Measurements from ENCODE around the gene FAM83F.

FAM83F gene

DNA sequence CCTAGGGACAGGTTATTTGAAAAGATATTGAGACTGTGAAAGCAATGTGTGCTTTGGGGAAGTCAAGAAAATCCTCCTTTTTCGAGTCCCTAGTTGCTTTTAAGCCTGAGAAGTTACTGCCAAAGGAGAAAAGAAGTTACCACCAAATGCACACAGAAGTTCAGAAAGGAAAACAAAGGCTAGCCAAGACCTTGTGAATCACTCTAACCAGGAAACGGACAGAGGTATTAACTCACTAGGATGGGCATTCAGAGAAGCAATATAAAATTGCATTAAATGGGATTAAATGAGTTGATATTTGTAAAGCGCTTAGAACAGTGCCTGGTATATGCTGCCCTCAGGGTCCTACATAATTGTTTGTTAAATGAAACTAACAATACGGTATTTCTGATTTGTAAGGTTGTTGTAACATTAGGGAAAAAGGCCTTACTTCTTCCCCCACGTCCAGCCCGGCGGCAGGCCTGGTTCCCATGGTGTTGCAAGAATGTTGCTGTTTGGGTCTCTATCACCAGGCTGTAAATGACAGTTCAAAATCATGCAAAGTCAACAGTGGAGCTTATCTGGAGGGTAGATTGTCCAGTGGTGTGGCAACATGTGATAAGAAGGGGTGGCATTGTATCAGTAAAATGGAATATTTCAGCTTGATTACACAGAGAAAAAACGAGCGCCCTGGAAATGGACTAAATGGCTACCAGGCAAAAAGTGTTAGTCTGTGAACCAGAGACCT is 27.5 kb upstream of the FAM83F start:
- Histone ChIP-seq H3K36me3 (ENCODE audit: insufficient read depth, low read length) (no peaks in the 10 kb centered on the region), H3K27me3 (ENCODE audit: insufficient read depth, low read length) (peaks cover 10% of the 10 kb centered on the region), H2AFZ (ENCODE audit: low read length, unreplicated experiment) (no peak overlapping the region), H3K79me2 (ENCODE audit: control insufficient read depth, insufficient read depth, low read length, unreplicated experiment) (no peaks in the 10 kb centered on the region), H3K4me3 (ENCODE audit: low read depth, low read length) (no peak overlapping the region), H3K27ac (ENCODE audit: low read depth, low read length) (no peak overlapping the region), H3K4me1 (ENCODE audit: control insufficient read depth, insufficient read depth, low read length, unreplicated experiment) (no peaks in the 10 kb centered on the region)

DNA sequence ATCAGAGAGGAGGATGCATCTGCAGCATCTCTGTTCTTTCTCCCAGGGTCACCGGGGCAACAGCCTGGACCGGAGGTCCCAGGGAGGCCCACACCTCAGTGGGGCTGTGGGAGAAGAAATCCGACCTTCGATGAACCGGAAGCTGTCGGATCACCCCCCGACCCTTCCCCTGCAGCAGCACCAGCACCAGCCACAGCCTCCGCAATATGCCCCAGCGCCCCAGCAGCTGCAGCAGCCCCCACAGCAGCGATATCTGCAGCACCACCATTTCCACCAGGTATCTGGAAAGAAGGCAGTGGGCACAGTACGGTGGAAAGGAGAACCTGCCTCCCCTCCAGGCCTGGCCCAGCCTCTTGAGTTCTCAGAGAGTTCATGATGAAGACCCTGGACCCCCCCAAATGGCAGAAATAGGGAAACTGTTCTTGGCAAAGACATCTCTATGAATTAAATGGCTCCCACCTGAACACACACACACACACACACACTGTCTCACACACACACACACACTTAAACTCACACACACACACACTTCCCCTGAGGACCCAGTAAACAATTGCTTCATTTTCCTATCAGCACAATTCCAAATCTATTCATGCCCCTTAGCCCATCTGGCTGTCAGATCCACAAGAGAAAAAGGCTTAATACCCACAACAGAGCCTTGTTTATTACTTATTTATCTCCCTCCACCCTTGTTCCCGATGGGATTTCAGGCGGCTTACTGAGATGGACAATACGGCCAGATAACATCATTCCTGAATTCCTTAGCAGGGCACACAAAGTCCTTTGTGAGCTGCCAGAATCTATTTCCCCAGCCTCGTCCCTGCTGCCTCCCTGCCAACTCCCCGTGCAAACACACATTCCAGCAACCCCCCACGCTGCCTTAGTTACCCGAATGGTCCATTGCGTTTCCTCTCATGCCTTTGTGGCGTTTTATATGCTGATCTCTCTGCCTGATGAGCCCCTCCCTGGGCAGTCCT is 26.5 kb upstream of the FAM83F start:
- Histone ChIP-seq H3K27ac (ENCODE audit: low read depth, low read length) (no peak overlapping the region), H2AFZ (ENCODE audit: low read length, unreplicated experiment) (no peak overlapping the region), H3K4me3 (ENCODE audit: low read depth, low read length) (no peak overlapping the region), H3K27me3 (ENCODE audit: insufficient read depth, low read length) (peaks cover 20% of the 10 kb centered on the region), H3K4me1 (ENCODE audit: control insufficient read depth, insufficient read depth, low read length, unreplicated experiment) (no peaks in the 10 kb centered on the region), H3K36me3 (ENCODE audit: insufficient read depth, low read length) (no peaks in the 10 kb centered on the region), H3K79me2 (ENCODE audit: control insufficient read depth, insufficient read depth, low read length, unreplicated experiment) (no peaks in the 10 kb centered on the region)

DNA sequence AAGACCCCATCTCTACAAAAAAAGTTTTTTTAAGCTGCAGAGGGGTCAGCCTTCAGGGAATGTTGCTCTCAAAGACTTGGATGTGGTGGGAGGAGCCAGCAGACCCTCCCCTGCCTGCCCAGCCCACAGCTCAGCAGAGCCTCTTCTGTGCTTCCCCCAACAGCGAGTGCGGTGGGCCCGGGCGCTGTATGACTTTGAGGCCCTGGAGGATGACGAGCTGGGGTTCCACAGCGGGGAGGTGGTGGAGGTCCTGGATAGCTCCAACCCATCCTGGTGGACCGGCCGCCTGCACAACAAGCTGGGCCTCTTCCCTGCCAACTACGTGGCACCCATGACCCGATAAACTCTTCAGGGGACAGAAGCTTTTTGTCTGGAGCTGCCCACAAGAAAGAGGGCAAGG is 24.0 kb upstream of the FAM83F start:
- H3K27me3 ChIP-seq (ENCODE audit: insufficient read depth, low read length) = peaks cover 42% of the 10 kb centered on the region
- no peaks in the 10 kb centered on the region for H3K36me3 ChIP-seq (ENCODE audit: insufficient read depth, low read length)
- no peaks in the 10 kb centered on the region for H3K4me1 ChIP-seq (ENCODE audit: control insufficient read depth, insufficient read depth, low read length, unreplicated experiment)
- H3K79me2 ChIP-seq (ENCODE audit: control insufficient read depth, insufficient read depth, low read length, unreplicated experiment) = no peaks in the 10 kb centered on the region
- H3K4me3 ChIP-seq (ENCODE audit: low read depth, low read length) = no peak overlapping the region
- no peak overlapping the region for H3K27ac ChIP-seq (ENCODE audit: low read depth, low read length)
- H2AFZ ChIP-seq (ENCODE audit: low read length, unreplicated experiment) = no peak overlapping the region

DNA sequence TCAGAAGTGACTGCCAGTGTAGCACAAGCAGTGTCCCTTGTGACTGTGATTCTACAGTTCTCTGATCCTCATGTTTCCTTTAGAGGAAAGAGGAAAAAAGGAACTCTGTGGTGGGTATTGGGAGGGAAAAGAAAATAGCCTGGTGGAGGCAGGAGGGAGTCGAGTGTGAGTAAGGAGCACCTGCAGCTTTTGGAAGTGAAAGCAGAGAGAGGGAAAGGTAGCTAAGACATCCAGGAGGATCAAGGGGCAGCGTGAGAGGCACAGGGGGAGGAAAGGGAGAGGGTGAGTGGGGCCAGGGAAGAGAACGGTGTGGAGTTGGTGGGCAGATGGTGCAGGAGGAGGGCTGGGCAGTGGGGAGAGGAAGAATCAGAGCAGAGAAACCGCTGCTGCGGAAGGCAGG is 22.1 kb upstream of the FAM83F start:
- H3K36me3 ChIP-seq (ENCODE audit: insufficient read depth, low read length) = no peaks in the 10 kb centered on the region
- H3K27me3 ChIP-seq (ENCODE audit: insufficient read depth, low read length) = peaks cover 60% of the 10 kb centered on the region
- no peak overlapping the region for H2AFZ ChIP-seq (ENCODE audit: low read length, unreplicated experiment)
- no peaks in the 10 kb centered on the region for H3K79me2 ChIP-seq (ENCODE audit: control insufficient read depth, insufficient read depth, low read length, unreplicated experiment)
- H3K4me1 ChIP-seq (ENCODE audit: control insufficient read depth, insufficient read depth, low read length, unreplicated experiment) = no peaks in the 10 kb centered on the region
- H3K4me3 ChIP-seq (ENCODE audit: low read depth, low read length) = no peak overlapping the region
- H3K27ac ChIP-seq (ENCODE audit: low read depth, low read length) = no peak overlapping the region

DNA sequence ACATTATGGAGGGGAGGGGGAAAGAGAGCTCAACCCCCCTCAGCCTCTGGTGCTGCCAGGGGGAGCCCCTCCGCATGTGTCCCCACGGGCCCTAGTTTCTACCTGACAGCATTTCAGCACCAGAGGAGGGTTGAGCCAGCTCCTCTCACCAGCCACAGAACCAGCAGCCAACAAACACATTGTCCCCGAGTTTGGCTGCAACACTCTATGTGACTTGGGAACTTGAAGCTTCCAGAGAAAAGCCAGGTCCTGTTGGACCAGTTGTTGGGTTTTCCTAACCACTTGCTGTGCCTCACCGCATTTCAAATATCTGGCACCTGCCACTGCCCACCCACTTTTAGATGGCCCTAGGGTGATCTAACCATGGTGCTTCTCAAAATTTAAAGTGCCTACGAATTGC is 21.1 kb upstream of the FAM83F start:
- H3K36me3 ChIP-seq (ENCODE audit: insufficient read depth, low read length) = no peaks in the 10 kb centered on the region
- no peaks in the 10 kb centered on the region for H3K4me1 ChIP-seq (ENCODE audit: control insufficient read depth, insufficient read depth, low read length, unreplicated experiment)

DNA sequence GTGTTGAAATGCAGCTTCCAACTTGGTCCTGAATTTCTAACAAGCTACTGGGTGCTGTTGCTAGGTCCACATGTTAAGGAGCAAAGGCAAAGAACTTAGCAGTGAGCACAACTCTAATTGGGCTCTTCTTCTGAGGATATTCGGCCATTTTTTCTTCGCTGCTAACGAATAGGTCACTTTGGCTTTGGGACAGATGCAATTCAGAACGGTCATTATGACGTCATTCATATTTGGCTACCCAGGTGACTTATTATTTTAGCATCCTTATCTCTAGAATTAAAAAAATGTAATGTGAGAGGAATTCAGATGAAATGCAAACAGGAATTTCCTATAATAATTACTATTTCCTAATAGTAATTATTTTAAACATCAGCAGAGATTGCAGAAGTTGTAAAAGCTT is 20.7 kb upstream of the FAM83F start:
- no peaks in the 10 kb centered on the region for H3K4me1 ChIP-seq (ENCODE audit: control insufficient read depth, insufficient read depth, low read length, unreplicated experiment)
- H2AFZ ChIP-seq (ENCODE audit: low read length, unreplicated experiment) = no peak overlapping the region
- no peaks in the 10 kb centered on the region for H3K79me2 ChIP-seq (ENCODE audit: control insufficient read depth, insufficient read depth, low read length, unreplicated experiment)
- H3K27me3 ChIP-seq (ENCODE audit: insufficient read depth, low read length) = peaks cover 69% of the 10 kb centered on the region
- H3K27ac ChIP-seq (ENCODE audit: low read depth, low read length) = no peak overlapping the region
- no peaks in the 10 kb centered on the region for H3K36me3 ChIP-seq (ENCODE audit: insufficient read depth, low read length)
- H3K4me3 ChIP-seq (ENCODE audit: low read depth, low read length) = no peak overlapping the region

More for the DNA sequence above, 21.1 kb upstream of the FAM83F start:
- H3K27ac ChIP-seq (ENCODE audit: low read depth, low read length) = no peak overlapping the region
- H3K4me3 ChIP-seq (ENCODE audit: low read depth, low read length) = no peak overlapping the region
- H3K27me3 ChIP-seq (ENCODE audit: insufficient read depth, low read length) = peaks cover 67% of the 10 kb centered on the region
- H3K79me2 ChIP-seq (ENCODE audit: control insufficient read depth, insufficient read depth, low read length, unreplicated experiment) = no peaks in the 10 kb centered on the region
- H2AFZ ChIP-seq (ENCODE audit: low read length, unreplicated experiment) = no peak overlapping the region

- H3K4me3 ChIP-seq (ENCODE audit: low read depth, low read length) = no peak overlapping the region
- peaks cover 56% of the 10 kb centered on the region for H3K27me3 ChIP-seq (ENCODE audit: insufficient read depth, low read length)
- H3K36me3 ChIP-seq (ENCODE audit: insufficient read depth, low read length) = no peaks in the 10 kb centered on the region
- no peak overlapping the region for H3K27ac ChIP-seq (ENCODE audit: low read depth, low read length)
- H3K79me2 ChIP-seq (ENCODE audit: control insufficient read depth, insufficient read depth, low read length, unreplicated experiment) = no peaks in the 10 kb centered on the region
- no peak overlapping the region for H2AFZ ChIP-seq (ENCODE audit: low read length, unreplicated experiment)
- H3K4me1 ChIP-seq (ENCODE audit: control insufficient read depth, insufficient read depth, low read length, unreplicated experiment) = no peaks in the 10 kb centered on the region
Observed at GRCh38 chr22:39979048-39979447, 15.7 kb upstream of the FAM83F start.

GRCh38 chr22:39979458-39979857 is 15.3 kb upstream of the FAM83F start:
- no peak overlapping the region for H3K4me3 ChIP-seq (ENCODE audit: low read depth, low read length)
- no peaks in the 10 kb centered on the region for H3K4me1 ChIP-seq (ENCODE audit: control insufficient read depth, insufficient read depth, low read length, unreplicated experiment)
- no peak overlapping the region for H2AFZ ChIP-seq (ENCODE audit: low read length, unreplicated experiment)
- peaks cover 53% of the 10 kb centered on the region for H3K27me3 ChIP-seq (ENCODE audit: insufficient read depth, low read length)
- no peaks in the 10 kb centered on the region for H3K36me3 ChIP-seq (ENCODE audit: insufficient read depth, low read length)
- H3K79me2 ChIP-seq (ENCODE audit: control insufficient read depth, insufficient read depth, low read length, unreplicated experiment) = no peaks in the 10 kb centered on the region
- H3K27ac ChIP-seq (ENCODE audit: low read depth, low read length) = no peak overlapping the region

GRCh38 chr22:39980596-39980995 is 14.2 kb upstream of the FAM83F start:
- H3K4me3 ChIP-seq (ENCODE audit: low read depth, low read length) = no peak overlapping the region
- H3K79me2 ChIP-seq (ENCODE audit: control insufficient read depth, insufficient read depth, low read length, unreplicated experiment) = no peaks in the 10 kb centered on the region
- H3K27me3 ChIP-seq (ENCODE audit: insufficient read depth, low read length) = peaks cover 43% of the 10 kb centered on the region
- H3K36me3 ChIP-seq (ENCODE audit: insufficient read depth, low read length) = no peaks in the 10 kb centered on the region
- H2AFZ ChIP-seq (ENCODE audit: low read length, unreplicated experiment) = no peak overlapping the region
- H3K27ac ChIP-seq (ENCODE audit: low read depth, low read length) = no peak overlapping the region
- H3K4me1 ChIP-seq (ENCODE audit: control insufficient read depth, insufficient read depth, low read length, unreplicated experiment) = no peaks in the 10 kb centered on the region

DNA sequence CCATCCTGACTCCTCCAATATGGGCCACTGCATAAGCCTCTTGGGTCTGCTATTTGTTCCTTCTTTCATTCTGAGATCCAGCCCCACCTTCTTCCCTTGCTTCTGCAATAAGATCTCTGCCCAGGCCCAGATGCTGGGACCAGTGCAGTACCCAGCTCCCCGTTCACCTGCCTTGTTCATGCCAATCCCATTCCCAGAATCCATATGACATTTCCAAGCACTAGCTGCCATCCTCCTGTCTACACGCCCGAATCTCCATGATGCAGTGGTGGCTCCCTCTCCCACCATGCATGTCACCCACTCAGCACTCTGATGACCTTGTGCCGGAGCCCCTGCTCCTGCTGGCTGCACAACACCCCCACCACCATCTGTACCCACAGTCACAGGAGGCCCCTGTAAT is 11.4 kb upstream of the FAM83F start:
- Histone ChIP-seq H3K79me2 (ENCODE audit: control insufficient read depth, insufficient read depth, low read length, unreplicated experiment) (no peaks in the 10 kb centered on the region), H3K27me3 (ENCODE audit: insufficient read depth, low read length) (peaks cover 17% of the 10 kb centered on the region; the same call in 1 of the 2 replicates), H3K4me3 (ENCODE audit: low read depth, low read length) (no peak overlapping the region), H3K4me1 (ENCODE audit: control insufficient read depth, insufficient read depth, low read length, unreplicated experiment) (no peaks in the 10 kb centered on the region), H3K27ac (ENCODE audit: low read depth, low read length) (no peak overlapping the region), H3K36me3 (ENCODE audit: insufficient read depth, low read length) (no peaks in the 10 kb centered on the region), H2AFZ (ENCODE audit: low read length, unreplicated experiment) (no peak overlapping the region)
